C1 segment of cervical spinal cord (tissue), 14 donors: ENCODE results near the gene APOL2.
"Not testable (repeated sequence)": the region's sequence is repeated elsewhere in the genome, so short reads cannot be mapped to it uniquely, and the experiment has no call there.

Experiments used
- DNase-seq, 14 donors: peaks; one replicate each; lab custom pipeline; 2025; lab: John Stamatoyannopoulos, UW

The APOL2 gene

GRCh38 chr22:36263216-36263673 is 23.9 kb upstream of the APOL2 start:
- DNase-seq = not testable (repeated sequence)

- DNase-seq = not testable (repeated sequence)
These were observed 23.0 kb upstream of the APOL2 start for GRCh38 chr22:36262307-36262706.

GRCh38 chr22:36261675-36262074 is 22.3 kb upstream of the APOL2 start:
- DNase-seq = not testable (repeated sequence)

GRCh38 chr22:36259615-36260300 is 20.4 kb upstream of the APOL2 start:
- no peak for DNase-seq

- DNase-seq = peak in 1 of 14 donors; percentile 26
These were observed 19.6 kb upstream of the APOL2 start for GRCh38 chr22:36258701-36259614.

GRCh38 chr22:36257948-36258670 is 18.8 kb upstream of the APOL2 start:
- no peak for DNase-seq

- DNase-seq = no peak
These were observed 18.0 kb upstream of the APOL2 start for GRCh38 chr22:36257308-36257707.

GRCh38 chr22:36256478-36256877 is 17.2 kb upstream of the APOL2 start:
- no peak for DNase-seq

- DNase-seq = not testable (repeated sequence)
These were observed 16.2 kb upstream of the APOL2 start for GRCh38 chr22:36255572-36255971.

- peak in 1 of 14 donors; percentile 32 for DNase-seq
These were observed 14.5 kb upstream of the APOL2 start for GRCh38 chr22:36253523-36254490.

GRCh38 chr22:36252754-36253522 is 13.6 kb upstream of the APOL2 start, which contains the start of gene APOL1:
Gene APOL1, plus strand, starts transcription at chr22:36253133. Its CDS starts 1,823 bp downstream, at chr22:36254956.
- DNase-seq = peak in 2 of 14 donors; percentile 26 to 29

GRCh38 chr22:36251979-36252608 is 12.8 kb upstream of the APOL2 start:
- DNase-seq = not testable (repeated sequence)

GRCh38 chr22:36250292-36250960 is 11.1 kb upstream of the APOL2 start:
- peak in 4 of 14 donors; percentile 9 to 23 (median 14) for DNase-seq

- DNase-seq = no peak
These were observed 9.8 kb upstream of the APOL2 start for GRCh38 chr22:36249160-36249559.

GRCh38 chr22:36247955-36248354 is 8.6 kb upstream of the APOL2 start:
- no peak for DNase-seq

GRCh38 chr22:36246718-36247117 is 7.4 kb upstream of the APOL2 start:
- DNase-seq = no peak

- DNase-seq = no peak
These were observed 6.6 kb upstream of the APOL2 start for GRCh38 chr22:36245805-36246356.
